ENCODE measurements around the gene BTBD19.
"Not testable (repeated sequence)": the region's sequence is repeated elsewhere in the genome, so short reads cannot be mapped to it uniquely, and the experiment has no call there.

Gene BTBD19

DNA sequence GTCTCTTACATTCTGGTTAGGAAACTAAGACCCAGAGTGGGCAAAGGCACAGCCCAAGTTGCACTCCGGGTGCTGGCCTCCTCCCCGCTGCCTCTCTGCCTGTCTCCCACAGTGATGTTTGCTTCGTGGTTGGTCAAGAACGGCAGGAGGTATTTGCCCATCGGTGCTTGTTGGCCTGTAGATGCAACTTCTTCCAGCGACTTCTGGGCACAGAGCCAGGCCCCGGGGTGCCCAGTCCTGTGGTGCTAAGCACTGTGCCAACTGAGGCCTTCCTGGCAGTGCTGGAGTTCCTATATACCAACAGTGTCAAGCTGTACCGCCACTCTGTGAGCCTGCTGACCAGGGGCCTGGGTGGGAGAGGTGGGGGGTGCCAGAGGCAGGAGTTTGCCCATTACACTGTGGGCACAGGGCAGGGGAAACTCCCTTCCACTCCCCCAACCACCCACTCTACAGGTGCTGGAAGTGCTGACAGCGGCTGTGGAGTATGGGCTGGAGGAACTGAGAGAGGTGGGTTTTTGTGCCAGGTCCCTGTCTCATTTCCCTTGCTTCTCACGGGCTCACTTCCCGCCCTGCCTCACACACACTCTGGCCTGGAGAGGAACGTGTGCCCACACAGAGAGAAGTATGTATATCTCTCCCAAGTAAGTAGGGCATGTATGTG lies 1.9 kb downstream of the BTBD19 start:
- DNase-seq = no peak

DNA sequence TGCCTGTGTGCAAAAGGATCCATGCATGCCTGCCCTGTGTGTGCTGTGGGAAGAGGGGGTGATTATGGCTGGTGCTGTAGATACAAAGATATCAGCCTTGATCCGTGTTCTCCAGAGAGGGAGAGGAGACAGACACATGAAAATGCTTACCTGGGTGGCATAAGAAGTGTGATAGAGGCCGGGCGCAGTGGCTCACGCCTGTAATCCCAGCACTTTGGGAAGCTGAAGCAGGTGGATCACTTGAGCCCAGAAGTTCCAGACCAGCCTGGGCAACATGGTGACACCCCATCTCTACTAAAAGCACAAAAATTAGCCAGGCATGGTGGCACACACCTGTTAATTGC lies 2.4 kb downstream of the BTBD19 start:
- not testable (repeated sequence) for DNase-seq

GRCh38 chr1:44811234-44811633 lies 2.9 kb downstream of the BTBD19 start:
- no peak for DNase-seq

DNA sequence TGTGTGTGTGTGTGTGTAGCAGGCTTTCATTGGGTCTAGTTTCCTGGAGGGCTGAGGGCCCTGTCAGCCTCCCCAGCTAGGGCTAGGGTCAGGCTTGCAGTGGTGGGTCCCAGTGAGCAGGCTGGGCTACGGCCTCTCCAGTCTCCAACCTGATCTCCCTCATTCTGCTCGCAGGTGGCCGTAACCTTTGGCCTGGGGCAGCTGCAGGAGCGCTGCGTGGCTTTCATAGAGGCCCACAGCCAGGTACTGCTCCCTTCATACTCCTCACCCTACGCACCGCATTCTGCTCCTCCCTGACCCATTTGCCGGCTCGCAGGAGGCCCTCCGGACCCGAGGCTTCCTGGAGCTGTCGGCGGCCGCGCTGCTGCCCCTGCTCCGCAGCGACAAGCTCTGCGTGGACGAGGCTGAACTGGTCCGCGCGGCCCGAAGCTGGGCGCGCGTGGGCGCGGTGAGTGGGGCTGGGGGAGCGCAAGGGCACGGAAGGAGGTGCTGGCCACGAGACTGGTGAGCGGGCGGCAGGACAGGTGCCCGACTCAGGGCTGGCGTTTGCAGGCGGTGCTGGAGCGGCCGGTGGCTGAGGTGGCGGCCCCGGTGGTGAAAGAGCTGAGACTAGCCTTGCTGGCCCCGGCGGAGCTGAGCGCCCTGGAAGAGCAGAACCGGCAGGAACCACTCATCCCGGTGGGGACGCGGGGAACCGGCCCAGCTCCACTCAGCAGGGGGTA lies 4.7 kb downstream of the BTBD19 start:
- no peak for DNase-seq

GRCh38 chr1:44815926-44816325 lies 7.6 kb downstream of the BTBD19 start:
- not testable (repeated sequence) for DNase-seq

DNA sequence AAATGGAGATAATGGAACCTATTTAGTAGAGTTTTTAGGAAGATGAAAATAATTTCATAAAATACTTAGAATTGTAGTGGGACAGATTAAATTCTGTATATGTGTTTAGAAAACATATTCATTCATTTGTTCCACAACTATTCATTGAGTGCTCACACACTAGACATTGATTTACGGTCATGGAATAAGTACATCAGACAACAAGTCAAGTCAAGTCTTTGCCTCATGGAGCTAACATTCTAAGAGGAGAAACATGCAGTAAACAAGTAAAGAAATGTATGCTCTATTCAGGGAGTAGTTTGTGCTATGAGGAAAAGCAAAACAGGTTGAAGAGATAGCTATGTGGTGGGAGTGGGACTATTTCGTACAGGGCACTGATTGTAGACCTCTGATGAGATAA lies 9.0 kb downstream of the BTBD19 start:
- DNase-seq = no peak

DNA sequence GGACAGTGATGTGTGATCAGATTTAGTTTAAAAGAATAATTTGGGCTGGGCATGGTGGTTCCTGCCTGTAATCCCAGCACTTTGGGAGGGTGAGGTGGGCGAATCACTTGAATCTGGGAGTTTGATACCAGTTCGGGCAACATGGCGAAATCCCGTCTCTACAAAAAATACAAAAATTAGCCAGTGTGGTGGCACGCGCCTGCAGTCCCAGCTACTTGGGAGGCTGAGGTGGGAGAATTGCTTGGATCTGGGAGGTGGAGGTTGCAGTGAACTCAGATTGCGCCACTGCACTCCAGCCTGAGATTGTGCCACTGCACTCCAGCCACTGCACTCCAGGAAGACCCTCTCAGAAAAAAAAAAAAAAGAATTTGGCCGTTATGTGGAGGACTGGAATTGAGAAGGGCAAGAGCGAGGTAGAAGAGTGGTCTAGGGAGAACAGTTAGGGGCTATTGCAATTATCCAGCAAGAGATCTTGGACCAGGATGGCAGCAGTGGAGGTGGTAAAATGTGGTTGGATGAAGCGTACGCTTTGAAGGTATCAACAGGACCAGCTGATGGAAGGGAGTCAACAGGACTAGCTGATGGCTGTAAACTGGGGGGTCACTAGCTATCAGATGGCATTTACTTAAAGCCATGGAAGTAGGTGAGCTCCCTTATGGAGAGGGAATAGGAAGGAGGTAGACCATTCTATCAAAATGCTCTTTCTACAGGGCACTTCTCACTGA lies 9.6 kb downstream of the BTBD19 start:
- no peak for DNase-seq

- no peak for DNase-seq
Observed at GRCh38 chr1:44819196-44819607, 10.9 kb downstream of the BTBD19 start.

DNA sequence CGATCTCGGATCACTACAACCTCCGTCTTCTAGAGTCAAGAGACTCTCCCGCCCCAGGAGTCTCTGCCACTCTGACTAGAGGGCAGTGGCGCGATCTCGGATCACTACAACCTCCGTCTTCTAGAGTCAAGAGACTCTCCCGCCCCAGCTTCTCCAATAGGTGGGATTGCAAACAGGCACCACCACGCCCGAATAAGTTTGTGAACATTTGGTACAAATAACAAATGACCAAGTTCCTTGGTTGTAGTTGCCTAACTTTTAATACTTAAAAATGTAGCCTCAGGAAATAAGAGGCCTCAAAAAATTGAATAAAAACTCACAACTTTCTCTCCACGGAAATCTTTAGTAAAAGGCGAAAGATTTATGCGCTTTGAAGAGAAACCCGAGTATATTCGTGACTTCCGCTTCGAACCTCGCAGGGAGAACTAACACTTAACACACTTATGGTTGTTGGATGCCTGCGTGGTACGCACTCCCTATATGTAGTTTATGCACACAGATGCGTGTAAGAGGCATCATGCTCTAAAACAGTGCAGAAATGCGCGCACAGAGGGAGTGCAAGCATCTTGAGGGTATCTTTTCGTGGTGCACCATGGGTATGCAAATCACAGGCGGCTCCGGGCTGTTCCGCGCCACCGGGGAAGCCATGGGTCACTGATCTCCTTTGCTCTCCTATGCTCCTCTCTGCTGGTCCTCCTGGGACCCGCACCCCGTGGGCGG lies 11.4 kb downstream of the BTBD19 start:
- DNase-seq = no peak

DNA sequence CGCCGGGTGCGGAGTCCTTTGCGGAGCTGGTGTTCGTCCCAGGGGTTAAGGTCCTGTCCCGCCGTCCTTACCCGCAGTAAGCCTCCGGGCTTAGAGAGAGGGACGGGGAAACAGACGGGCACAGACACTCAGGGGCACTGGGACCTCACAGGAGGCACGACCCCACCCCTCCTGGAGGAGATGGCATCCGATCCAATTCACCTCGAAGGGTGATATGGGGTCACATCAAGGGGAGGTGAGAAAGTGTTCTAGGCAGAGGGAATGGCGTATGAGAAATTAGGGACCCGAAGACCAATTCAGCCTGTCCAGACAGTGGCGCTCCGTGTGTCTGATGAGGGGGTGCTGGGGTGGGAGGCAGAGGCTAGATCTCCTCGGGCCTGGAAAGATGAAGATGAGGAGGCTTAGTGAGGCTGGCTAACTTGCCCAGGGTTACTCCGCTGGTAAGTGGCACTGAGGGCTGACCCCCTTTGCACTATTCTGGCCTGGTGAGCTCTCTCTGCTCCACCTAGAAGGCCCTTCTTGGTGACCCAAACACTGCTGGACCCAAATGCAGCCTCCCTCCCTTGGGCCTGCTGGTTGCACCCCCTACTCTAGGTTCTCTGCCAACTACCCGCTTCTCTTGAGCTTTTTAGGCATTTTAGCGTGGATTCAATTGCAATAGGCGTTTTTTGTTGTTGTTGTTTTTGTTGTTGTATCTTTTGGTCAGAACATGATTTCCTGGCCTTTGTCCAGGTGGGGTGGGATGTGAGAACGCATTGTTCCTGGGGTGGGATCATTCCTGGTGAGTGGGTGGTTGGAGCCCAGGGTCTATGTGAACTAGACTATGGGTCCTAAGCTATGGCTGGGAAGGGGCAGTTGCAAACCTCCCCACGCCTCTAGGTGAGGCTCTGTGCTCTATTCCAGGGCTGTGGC lies 12.3 kb downstream of the BTBD19 start:
- no peak for DNase-seq

- DNase-seq = no peak
Observed at GRCh38 chr1:44821240-44821715, 13.0 kb downstream of the BTBD19 start.

DNA sequence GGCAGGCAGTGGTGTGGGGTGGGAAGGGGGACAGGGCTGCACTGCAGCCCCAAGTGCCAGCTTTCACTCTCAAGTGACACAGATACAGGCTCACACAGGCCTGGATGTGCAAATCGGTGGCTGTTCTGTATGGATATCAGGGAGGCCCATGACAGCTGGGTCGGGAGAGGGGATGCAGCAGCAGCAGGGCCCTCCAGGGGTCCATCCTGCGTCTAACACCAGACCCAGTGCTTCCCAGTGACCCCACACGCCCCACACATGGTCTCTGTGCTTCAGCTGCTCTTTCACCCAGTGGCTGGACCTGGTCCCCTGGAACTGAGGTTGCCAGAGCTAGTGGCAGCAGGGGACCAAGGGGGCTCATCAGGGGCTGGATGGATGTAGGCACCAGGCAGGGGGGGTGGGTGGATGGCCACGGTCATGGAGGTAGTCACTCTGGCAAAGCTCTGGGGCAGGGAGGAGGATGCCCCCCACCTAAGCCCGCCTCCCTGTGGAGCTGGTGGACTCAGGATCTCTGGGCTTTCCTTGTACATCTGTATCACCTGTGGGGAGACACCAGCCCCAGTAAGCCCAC lies 13.9 kb downstream of the BTBD19 start:
- DNase-seq = no peak

DNA sequence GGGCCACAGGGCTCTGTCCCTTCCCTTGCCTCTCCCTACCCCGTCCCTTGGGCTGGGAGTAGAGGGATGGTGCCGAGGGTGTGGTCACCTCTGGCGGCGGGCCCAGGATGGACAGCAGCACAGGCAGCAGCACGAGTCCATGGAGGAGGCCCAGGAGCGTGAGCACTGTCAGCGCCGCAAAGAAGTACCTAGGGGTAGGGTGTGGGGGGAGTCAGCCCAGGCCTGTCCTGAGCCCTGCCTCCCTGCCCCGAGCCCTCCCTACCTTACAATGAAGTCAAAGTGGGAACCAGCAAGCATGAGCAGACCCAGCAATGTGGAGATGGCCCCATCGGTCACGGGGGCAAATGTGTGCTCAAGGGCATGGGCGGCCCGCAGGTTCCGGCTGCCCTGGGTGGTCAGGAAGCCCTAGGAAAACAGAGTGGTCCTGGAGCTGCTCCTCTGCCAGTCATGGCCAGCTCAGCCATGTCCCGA lies 14.7 kb downstream of the BTBD19 start:
- DNase-seq = no peak

DNA sequence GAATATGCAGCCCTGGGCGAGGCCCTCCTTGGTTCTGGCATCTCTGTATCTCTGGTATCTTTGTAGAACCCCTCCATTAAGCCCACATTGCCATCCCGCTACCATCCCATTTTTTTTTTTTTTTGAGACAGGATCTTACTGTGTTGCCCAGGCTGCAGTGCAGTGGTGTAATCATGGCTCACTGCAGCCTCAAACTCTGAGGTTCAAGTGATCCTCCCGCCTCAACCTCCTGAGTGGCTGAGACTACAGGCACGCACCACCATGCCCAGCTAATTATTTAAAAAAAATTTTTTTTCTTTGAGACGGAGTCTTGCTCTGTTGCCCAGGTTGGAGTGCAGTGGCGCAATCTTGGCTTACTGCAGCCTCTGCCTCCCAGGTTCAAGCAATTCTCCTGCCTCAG lies 16.1 kb downstream of the BTBD19 start:
- not testable (repeated sequence) for DNase-seq

DNA sequence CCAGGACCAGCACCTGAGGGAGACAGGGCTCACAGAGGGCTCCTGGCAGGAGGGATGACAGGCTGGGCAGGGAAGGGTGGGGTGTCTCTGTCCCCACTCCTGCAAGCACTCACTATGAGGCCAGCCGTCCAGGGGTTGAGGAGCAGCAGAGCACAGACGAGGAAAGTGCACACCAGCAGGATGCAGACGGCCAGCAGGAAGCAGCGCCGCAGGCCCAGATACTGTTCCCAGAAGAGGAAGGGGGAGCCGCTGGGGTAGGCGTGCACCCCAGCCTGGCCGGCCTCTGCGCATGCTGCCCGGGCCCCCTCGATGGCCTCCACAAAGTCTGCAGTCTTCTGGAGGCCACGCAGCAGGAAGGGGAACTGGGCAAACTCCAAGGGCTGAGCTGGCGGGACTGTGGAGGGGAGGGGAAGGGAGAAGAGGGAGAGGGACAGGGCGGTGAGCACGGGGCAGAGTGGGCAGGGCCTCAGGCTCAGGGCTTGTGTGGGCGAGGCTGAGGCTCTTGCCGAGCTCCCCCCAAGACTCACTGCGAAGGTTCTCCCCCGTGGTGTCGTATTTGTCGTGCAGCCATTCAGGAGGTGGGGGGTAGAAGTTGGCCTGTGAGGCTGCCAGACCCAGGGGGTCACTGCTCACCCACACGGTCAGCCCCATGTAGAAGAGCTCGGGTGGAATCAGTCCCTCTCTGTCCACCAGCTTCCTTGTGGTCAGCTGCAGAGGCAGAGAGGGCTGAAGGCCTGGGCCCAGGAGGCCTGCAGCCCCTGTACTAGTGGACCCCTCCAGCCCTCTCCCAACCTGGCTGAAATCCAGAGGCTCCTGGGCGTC lies 18.3 kb downstream of the BTBD19 start:
- no peak for DNase-seq

GRCh38 chr1:44827197-44828002 lies 19.1 kb downstream of the BTBD19 start:
- DNase-seq = no peak

- no peak for DNase-seq
Observed at GRCh38 chr1:44828003-44828651, 19.8 kb downstream of the BTBD19 start.

- DNase-seq = no peak
Observed at GRCh38 chr1:44828841-44829440, 20.6 kb downstream of the BTBD19 start.
